ENCODE results near the gene TLDC2. TPM values are rescaled to one million over a fixed set of nuclear protein-coding genes. Genes with fewer than 3 reads are reported as not detected.

TLDC2 gene
- total RNA-seq, result not detected in 2 replicates

GRCh38 chr20:36875702-36876472 lies at the start of gene TLDC2:
TLDC2 (plus strand) TSS chr20:36876138; CDS start chr20:36876175, 37 bp downstream.

Other genes starting within 250 kb of the TLDC2 start
- not detected in 2 replicates for gene SLA2, start 229.9 kb upstream of the TLDC2 start, total RNA-seq
- 12.4 and 18.4 TPM in 2 replicates for gene NDRG3, start 130.0 kb upstream of the TLDC2 start, total RNA-seq
- gene DSN1, start 102.4 kb upstream of the TLDC2 start, total RNA-seq, result 8.7 and 15.0 TPM in 2 replicates
- gene SAMHD1, start 75.6 kb downstream of the TLDC2 start, total RNA-seq, result 7.4 and 8.3 TPM in 2 replicates
- 6.9 and 7.2 TPM in 2 replicates for gene RBL1, start 219.9 kb downstream of the TLDC2 start, total RNA-seq